PC-3 (cell line): ENCODE data around the gene CCSER1.

Experiments used
- EZH2 ChIP-seq: fragments of 300-600 bp; sonication (generic); IDR thresholded peaks from one replicate; pipeline ENCODE4 v1.6.1; 2017; ENCODE audit warnings: antibody characterized with exemption, mild to moderate bottlenecking, low read length; ENCODE audit not compliant: unreplicated experiment
- EZH2phosphoT487 ChIP-seq: fragments of 300-600 bp; sonication (generic); IDR thresholded peaks from 2 replicates; pipeline ENCODE4 v1.6.1; 2018; ENCODE audit warnings: mild to moderate bottlenecking, antibody characterized with exemption, low read length, borderline replicate concordance
- TF ChIP-seq, protein P1 (sequence below): fragments of 300-600 bp; sonication (generic); conservative IDR thresholded peaks from 2 replicates; pipeline ENCODE4 v1.5.1; 2017; ENCODE audit warnings: antibody characterized with exemption, low read depth, mild to moderate bottlenecking, low read length

DNA sequence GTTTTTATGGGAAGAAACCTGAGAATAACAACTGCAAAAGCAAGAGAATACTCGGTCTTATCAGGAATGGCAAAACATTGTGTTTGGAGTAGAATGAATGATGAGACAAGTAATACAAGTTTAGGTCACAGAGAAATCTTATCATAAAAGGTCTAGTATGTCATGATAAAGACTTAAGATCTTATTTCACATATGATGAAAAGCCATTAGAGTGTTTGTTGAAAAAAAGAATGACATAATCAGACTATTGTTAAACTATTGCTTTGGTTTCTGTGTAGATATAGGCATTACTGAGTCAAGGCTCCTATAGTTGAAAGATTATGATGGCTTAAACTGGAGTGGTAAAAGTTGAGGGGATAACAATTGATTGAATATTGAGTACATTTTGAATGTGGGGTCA lies 603.6 kb downstream of the CCSER1 start:
- TF ChIP-seq, protein P1, sequence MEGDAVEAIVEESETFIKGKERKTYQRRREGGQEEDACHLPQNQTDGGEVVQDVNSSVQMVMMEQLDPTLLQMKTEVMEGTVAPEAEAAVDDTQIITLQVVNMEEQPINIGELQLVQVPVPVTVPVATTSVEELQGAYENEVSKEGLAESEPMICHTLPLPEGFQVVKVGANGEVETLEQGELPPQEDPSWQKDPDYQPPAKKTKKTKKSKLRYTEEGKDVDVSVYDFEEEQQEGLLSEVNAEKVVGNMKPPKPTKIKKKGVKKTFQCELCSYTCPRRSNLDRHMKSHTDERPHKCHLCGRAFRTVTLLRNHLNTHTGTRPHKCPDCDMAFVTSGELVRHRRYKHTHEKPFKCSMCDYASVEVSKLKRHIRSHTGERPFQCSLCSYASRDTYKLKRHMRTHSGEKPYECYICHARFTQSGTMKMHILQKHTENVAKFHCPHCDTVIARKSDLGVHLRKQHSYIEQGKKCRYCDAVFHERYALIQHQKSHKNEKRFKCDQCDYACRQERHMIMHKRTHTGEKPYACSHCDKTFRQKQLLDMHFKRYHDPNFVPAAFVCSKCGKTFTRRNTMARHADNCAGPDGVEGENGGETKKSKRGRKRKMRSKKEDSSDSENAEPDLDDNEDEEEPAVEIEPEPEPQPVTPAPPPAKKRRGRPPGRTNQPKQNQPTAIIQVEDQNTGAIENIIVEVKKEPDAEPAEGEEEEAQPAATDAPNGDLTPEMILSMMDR, result no peak
- TF ChIP-seq EZH2phosphoT487 (no peak), EZH2 (no peak)
